ENCODE data around the gene UBTD2. TPM values are rescaled to one million over a fixed set of nuclear protein-coding genes. Genes with fewer than 3 reads are reported as not detected.

Gene UBTD2
- total RNA-seq, 4 donors from 2014 or later = 6.0 to 11.4 (median 9.8) TPM

GRCh38 chr5:172224996-172225395 lies 58.6 kb downstream of the UBTD2 start:
- no peak for DNase-seq

DNA sequence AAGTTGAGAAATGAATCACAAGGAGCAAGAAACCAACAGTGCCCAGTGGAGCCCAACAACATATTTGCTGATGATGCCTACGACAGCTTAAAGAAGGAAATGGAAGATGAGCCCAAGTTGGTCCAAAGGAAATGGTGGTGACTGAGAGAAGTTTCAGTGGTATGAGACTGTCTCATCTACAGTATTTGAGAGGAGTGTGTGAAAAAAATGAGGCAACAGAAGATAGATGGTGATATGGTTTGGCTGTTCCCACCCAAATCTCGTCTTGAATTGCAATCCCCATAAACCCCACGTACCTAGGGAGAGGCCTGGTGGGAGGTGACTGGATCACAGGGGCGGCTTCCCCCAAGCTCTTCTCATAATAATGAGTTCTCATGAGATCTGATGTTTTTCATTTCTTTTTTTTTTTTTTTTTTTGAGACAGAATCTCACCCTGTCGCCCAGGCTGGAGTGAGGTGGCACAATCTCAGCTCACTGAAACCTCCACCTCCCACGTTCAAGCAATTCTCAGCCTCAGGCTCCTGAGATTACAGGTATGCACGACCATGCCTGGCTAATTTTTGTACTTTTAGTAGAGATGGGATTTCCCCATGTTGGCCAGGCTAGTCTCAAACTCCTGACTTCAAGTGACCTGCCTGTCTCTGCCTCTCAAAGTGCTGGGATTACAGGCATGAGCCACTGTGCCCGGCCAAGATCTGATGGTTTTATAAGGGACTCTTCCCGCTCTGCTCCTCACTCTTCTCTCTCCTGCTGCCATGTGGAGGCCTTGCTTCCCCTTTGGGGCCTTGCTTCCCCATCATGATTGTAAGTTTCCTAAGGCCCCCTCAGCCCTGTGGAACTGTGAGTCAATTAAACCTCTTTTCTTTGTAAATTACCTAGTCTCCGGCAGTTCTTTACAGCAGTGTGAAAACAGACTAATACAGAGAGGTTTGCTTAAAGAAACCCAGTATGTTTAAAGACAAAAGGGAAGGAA lies 59.4 kb downstream of the UBTD2 start:
- no peak overlapping the region for H3K27ac ChIP-seq
- H3K27me3 ChIP-seq = no peaks in the 10 kb centered on the region
- ATAC-seq = no peak
- in situ Hi-C loops (cut with MboI; ENCODE audit: low sequenced_read_pairs in 4 of 4) = no loop called here
- H3K4me1 ChIP-seq = no peaks in the 10 kb centered on the region
- H3K36me3 ChIP-seq = no peaks in the 10 kb centered on the region
- no peak for TF ChIP-seq POLR2A (IDR thresholded peaks at IDR 0.05)
- TF ChIP-seq, protein P1, sequence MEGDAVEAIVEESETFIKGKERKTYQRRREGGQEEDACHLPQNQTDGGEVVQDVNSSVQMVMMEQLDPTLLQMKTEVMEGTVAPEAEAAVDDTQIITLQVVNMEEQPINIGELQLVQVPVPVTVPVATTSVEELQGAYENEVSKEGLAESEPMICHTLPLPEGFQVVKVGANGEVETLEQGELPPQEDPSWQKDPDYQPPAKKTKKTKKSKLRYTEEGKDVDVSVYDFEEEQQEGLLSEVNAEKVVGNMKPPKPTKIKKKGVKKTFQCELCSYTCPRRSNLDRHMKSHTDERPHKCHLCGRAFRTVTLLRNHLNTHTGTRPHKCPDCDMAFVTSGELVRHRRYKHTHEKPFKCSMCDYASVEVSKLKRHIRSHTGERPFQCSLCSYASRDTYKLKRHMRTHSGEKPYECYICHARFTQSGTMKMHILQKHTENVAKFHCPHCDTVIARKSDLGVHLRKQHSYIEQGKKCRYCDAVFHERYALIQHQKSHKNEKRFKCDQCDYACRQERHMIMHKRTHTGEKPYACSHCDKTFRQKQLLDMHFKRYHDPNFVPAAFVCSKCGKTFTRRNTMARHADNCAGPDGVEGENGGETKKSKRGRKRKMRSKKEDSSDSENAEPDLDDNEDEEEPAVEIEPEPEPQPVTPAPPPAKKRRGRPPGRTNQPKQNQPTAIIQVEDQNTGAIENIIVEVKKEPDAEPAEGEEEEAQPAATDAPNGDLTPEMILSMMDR (IDR thresholded peaks at IDR 0.05 in 4 of 5, conservative IDR thresholded peaks at IDR 0.05 in 1 of 5) = no peak
- no peaks in the 10 kb centered on the region for H3K9me3 ChIP-seq
- intact Hi-C loops (cut with DNase I; ENCODE audit: low total_unique reads) = no loop called here
- no peak for DNase-seq
- no peak overlapping the region for H3K4me3 ChIP-seq

More at GRCh38 chr5:172224996-172225395, 58.6 kb downstream of the UBTD2 start:
- TF ChIP-seq, protein P1 (IDR thresholded peaks at IDR 0.05 in 4 of 5, conservative IDR thresholded peaks at IDR 0.05 in 1 of 5) = no peak
- TF ChIP-seq POLR2A (IDR thresholded peaks at IDR 0.05) = no peak
- no peaks in the 10 kb centered on the region for H3K4me1 ChIP-seq
- H3K36me3 ChIP-seq = no peaks in the 10 kb centered on the region
- intact Hi-C loops (cut with DNase I; ENCODE audit: low total_unique reads) (no loop called here), in situ Hi-C loops (cut with MboI; ENCODE audit: low sequenced_read_pairs in 4 of 4) (no loop called here)
- H3K9me3 ChIP-seq = no peaks in the 10 kb centered on the region
- H3K4me3 ChIP-seq = no peak overlapping the region
- no peak overlapping the region for H3K27ac ChIP-seq
- ATAC-seq = no peak
- no peaks in the 10 kb centered on the region for H3K27me3 ChIP-seq

GRCh38 chr5:172219296-172219695 lies 64.3 kb downstream of the UBTD2 start:
- no peak overlapping the region for H3K27ac ChIP-seq
- H3K4me3 ChIP-seq = no peak overlapping the region
- no peaks in the 10 kb centered on the region for H3K27me3 ChIP-seq
- no peaks in the 10 kb centered on the region for H3K9me3 ChIP-seq
- intact Hi-C loops (cut with DNase I; ENCODE audit: low total_unique reads) (no loop called here), in situ Hi-C loops (cut with MboI; ENCODE audit: low sequenced_read_pairs in 4 of 4) (no loop called here)
- H3K4me1 ChIP-seq = no peaks in the 10 kb centered on the region
- TF ChIP-seq, protein P1 (IDR thresholded peaks at IDR 0.05 in 4 of 5, conservative IDR thresholded peaks at IDR 0.05 in 1 of 5) = no peak
- H3K36me3 ChIP-seq = no peaks in the 10 kb centered on the region
- ATAC-seq (no peak), DNase-seq (no peak)

- intact Hi-C loops (cut with DNase I; ENCODE audit: low total_unique reads) = no loop called here
- TF ChIP-seq POLR2A (IDR thresholded peaks at IDR 0.05) = no peak
- TF ChIP-seq, protein P1 (IDR thresholded peaks at IDR 0.05 in 4 of 5, conservative IDR thresholded peaks at IDR 0.05 in 1 of 5) = no peak
- H3K9me3 ChIP-seq = no peaks in the 10 kb centered on the region
- DNase-seq (no peak), ATAC-seq (no peak)
- H3K4me1 ChIP-seq = no peaks in the 10 kb centered on the region
- in situ Hi-C loops (cut with MboI; ENCODE audit: low sequenced_read_pairs in 4 of 4) = no loop called here
- H3K36me3 ChIP-seq = peaks cover 0 to 6% of the 10 kb centered on the region in 2 donors
- no peak overlapping the region for H3K27ac ChIP-seq
- no peak overlapping the region for H3K4me3 ChIP-seq
- H3K27me3 ChIP-seq = no peaks in the 10 kb centered on the region
Measured at GRCh38 chr5:172216345-172216744, 67.2 kb downstream of the UBTD2 start.

Data from gastrocnemius medialis (tissue), 4 donors.